Cortex of kidney (tissue), 1 donor: Measurements from ENCODE around the gene COL27A1.

Source experiments
- DNase-seq: peaks from one replicate; lab custom pipeline; 2025; lab: John Stamatoyannopoulos, UW

The COL27A1 gene

DNA sequence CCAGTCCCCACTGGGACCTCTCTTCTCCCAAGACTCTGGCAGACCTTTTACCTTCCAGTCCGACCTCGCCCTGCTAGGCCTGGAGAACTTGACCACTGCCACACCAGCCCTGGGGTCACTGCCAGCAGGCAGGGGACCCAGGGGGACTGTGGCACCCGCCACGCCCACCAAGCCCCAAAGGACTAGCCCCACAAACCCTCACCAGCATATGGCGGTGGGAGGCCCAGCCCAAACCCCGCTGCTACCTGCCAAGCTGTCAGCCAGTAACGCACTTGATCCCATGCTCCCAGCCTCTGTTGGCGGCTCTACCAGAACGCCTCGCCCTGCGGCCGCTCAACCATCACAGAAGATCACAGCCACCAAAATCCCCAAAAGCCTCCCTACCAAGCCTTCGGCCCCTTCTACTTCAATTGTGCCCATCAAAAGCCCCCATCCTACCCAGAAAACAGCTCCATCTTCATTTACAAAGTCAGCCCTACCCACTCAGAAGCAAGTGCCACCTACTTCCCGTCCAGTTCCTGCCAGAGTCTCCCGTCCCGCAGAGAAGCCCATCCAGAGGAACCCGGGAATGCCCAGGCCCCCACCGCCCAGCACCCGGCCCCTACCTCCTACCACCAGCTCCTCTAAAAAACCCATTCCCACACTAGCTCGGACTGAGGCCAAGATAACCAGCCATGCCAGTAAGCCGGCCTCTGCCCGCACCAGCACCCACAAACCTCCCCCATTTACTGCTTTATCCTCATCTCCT is 13.1 kb downstream of the COL27A1 start:
- DNase-seq = no peak

DNA sequence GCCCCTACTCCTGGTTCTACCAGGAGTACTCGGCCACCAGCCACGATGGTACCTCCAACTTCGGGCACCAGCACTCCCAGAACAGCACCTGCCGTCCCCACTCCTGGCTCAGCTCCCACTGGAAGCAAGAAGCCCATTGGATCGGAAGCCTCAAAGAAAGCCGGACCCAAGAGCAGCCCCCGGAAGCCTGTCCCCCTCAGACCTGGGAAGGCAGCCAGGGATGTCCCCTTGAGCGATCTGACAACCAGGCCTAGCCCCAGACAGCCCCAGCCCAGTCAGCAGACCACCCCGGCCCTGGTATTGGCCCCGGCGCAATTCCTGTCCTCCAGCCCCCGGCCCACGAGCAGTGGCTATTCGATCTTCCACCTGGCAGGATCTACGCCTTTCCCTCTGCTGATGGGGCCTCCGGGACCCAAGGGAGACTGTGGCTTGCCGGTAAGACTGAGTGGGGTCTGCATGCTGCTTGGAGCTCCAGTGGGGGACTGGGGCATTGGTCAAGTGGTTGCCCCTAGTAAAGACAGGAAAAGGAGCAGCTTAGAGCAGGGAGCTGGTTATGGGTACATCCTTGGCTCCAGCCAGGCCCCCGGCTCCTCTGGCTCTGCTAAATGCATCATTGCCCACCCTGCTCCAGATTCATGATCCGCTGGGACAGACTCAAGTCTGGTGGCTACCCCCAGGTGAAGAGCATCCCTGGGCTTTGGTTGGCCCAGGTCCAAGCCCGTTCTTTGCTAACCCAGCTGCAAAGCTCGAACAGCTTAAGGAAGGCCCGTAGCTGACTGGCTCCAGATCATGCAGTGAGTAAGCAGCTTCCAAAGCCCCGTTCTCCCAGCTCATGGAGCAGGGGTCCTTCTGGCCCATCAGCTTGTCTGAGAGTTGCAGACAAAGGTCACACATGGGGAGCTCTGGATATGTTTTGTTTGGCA is 14.0 kb downstream of the COL27A1 start:
- no peak for DNase-seq

DNA sequence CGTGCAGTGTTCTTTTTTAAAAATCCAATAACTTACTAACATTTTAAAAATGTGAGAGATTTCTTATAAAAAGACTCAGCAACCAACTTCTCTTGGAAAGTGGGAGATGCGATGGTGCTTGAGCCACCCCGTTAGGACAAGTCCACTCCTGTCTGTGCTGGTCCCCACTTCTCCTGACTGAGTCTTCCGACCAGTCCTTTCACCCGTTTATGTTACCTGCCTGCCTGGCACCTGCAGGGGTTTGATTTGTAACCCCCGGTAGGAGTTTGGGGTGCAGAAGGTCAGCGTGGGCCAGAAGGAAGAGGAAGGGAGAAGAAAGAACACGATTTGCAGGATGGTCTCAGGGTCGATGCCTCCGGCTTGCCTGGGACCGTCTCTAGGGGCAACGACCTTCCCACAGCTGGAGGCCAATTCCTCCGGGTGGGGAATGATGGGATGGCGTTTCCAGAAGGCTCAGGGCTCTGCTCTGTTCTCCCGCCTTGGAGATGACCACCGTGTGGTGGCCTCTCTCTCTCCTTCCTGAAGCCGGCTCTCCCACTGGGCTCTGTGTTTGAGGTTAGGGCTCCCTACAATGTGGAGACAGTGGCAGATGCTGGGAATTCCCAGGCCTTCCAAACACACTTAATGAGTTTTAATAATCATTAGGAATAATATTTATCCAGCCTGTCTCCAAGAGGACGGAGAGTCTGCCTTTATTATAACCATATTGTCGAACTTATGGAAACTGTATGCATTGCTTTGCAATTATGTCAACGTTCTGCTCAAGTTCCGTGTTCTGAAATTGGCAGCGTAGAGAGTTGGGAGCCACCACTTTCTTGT is 14.8 kb downstream of the COL27A1 start:
- no peak for DNase-seq

DNA sequence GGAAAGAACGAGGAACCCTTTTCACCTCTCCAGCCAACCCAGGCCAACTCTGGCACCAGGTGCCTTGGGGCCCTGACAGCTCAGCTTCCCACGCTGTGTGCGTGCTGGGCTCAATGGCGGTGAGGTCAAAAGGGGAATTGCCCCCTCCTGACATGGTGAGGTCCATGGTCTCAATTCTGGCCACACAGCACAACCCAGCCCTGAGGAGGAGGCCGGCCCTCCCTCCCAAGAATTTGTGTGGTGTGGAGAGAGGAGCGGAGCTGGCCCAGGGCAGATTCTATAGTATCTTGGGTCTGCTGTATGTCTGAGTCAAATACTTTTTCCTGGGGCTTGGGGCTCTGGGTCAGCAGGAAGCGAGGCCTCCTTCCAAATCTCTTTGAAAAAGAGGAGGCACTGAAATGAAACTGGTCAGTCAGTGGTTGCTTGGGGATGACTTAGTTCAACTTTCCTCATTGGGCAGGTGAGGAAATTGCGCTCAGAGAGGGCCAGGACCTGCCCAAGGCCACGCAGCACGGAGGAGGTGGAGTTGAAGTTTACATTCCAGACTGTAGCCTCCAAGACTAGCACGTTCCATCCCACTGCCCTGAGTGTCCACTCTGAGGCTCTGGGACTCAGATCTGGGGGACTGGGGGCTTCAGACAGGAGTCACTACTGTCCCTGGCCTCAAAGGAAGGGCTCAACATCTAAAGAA is 15.6 kb downstream of the COL27A1 start:
- no peak for DNase-seq

DNA sequence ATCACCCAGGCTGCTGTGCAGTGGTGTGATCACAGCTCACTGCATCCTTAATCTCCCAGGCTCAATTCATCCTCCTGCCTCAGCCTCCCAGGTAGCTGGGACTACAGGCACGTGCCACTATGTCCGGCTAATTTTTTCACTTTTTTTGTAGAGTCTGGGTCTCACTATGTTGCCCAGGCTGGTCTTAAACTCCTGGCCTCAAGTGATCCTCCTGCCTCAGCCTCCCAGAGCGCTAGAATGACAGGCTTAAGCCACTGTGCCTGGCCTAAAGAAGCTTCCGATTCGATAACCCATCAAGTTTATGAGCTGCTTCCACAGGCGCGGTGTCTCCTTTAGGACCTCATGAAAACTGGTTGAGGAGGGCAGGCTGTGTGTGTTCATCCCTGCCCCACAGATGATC is 16.2 kb downstream of the COL27A1 start:
- DNase-seq = no peak

DNA sequence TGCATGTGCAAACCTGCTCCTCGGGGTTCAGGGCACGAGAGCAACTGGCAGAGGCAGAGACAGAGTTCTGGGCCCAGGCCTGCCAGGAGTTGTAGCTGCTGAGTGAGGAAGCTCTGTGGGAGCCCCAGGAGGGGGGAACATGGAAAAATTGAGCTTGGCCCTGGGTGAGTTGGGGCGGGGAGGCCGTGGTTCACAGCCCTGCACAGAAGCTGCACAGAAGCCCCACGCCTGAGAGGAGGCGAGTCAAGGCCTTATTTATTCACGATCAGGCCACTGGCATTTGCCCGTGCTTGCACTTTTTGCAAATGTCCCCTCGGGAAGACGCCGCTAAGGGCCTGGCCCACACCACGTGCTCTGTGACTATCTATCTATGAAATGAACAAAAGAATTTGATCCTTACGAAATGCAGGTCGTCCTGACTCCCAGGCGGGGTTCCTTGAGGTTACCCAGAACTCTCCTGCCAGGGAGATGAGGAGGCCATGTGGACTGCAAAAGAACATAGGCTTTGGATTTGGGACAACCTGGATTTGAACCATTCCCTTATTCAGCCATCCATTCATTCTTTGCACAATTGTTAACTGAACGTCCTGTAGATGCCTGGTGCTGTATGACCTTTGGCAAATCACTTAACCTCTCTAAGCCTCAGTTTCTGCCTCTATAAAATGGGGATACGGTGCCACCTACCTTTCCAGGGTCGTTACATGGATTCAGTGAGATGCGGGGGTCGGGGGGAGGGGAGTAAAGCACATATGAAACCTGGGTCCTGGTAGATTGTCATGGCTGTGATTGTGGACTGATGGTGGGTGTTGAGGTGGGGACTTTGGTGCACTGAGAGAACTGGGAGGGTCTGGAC is 17.9 kb downstream of the COL27A1 start:
- DNase-seq = no peak

DNA sequence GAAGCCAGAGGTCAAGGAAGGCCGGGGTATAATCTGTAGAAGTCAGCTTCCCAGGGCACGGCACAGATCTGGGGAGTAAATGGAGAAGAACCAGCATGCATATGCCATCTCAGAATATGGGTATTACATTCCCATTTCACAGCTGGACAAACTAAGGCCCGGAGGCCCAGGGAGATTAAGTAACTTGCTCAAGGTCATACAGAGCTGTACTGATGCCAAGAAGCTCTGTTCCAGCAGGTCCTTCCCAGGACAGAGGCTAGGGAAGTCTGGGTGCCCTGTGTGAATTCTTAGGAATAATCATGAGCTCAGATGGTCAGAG is 19.2 kb downstream of the COL27A1 start:
- no peak for DNase-seq

DNA sequence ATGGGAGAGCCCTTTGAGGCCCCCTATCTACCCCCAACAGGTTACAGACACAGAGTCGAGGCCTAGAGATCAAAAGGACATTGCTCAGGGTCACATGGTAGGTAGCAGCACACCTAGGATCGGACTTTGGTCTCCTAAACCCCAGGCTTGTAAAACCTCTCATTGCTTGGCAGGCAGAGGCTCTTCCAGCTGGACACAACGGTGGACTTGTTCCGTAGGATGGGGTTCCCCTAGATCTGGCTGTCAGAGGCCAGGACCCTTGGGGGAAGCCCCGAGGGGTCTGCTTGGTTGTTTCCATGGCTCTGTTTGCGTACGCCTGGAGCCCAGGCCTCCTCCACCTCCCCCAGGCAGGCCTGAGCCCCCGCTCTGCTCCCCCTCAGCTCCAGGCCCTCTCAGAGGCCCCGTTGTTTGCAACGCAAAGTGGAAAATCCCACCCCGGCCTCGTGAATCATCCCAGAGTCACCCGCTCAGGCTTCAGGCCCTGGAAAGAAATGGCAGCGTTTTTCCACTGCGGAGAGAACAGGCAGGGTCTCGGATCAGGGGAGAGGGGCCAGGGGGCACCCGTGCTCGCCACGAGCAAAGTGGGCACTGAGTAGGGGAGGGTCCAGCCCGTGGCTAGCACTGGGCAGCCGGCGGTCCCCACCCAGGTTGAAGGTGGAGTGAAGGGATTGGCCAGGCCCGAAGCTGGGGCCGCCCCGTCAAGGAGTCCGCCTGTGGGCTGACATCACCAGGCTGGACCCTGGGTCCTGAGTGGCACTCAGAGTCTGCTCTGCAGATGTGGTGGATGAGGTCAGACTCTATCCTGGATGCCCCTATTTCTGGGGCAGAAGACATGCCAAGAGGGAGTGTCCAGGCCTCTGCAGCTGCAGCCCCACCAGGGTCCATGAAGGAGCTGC is 19.8 kb downstream of the COL27A1 start:
- DNase-seq = no peak

DNA sequence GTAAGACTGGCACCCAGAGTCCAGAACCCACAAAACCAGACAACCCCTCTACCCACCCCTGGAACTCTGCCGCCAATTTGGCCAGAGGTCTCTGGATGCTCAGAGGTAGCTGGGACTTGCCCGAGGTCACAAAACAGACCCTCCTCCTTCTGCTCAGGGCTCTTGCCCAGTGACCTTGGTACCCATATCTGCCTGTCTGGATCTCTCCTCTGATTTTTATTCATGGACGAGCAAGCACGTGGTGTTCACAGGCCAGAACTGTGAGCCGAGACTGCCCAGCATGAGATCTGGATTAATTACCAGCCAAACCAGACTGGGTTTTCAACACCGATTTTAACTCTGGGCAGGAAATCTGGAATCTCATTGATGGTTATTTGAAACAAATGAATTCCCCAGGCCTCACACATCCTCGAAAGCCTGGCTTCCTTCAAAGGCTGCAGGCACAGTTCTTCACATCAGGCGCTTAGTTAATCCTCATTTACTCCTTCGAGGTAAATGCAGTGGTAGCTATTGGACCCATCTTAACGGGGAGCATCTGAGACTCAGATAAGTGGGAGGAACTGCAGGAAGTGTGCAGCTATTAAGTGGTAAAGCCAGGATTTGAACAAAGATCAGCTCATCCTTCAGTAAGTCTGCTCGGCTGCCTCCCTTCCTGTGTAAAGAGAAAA is 21.4 kb downstream of the COL27A1 start:
- no peak for DNase-seq

DNA sequence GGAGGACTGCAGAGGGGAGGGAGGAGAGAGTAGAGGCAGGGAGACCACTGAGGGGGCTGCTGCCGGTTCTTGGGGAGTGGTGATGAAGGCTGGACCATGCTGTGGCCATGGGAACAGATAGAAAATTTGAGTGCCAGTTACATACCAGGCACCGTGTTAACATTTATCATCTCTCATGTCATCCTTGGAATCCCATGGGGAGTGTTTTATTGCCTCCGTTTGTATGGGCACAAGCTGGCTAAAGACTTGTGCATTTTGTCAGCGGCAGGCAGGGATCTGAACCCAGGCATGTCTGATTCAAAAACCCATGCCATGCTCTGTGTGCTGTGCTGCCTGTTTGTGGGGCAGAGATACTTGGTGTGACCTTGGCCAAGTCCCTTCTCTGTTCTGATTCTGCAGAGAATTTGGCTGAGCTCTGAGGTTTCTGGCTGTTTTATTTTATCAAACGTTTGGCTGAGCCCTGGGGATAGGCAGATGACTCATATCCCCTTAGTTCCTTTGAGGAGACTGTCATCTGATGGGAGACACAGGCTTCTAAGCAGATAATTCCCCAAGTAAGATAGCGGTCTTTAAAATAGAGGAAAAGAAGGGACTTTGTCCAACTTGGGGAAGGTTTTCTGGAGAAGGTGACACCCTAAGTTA is 22.2 kb downstream of the COL27A1 start:
- no peak for DNase-seq

DNA sequence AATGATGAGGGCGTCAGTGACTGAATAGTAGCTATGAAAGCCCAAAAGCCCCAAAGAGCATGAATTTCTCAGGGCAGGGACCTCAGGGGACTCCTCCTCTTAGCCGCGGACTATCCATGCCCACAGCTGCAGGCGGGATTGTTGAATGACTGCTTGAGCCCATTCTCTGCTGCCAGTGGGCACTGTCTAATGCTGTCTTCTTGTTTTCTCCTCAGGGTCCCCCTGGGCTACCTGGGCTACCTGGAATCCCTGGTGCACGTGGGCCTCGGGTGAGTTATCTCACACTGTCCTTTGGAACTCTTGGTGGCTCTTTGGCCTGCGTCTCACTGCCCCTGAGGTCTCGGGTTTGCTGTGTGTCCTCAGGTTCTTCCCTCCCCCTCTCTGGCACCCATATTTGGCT is 22.7 kb downstream of the COL27A1 start:
- DNase-seq = no peak

DNA sequence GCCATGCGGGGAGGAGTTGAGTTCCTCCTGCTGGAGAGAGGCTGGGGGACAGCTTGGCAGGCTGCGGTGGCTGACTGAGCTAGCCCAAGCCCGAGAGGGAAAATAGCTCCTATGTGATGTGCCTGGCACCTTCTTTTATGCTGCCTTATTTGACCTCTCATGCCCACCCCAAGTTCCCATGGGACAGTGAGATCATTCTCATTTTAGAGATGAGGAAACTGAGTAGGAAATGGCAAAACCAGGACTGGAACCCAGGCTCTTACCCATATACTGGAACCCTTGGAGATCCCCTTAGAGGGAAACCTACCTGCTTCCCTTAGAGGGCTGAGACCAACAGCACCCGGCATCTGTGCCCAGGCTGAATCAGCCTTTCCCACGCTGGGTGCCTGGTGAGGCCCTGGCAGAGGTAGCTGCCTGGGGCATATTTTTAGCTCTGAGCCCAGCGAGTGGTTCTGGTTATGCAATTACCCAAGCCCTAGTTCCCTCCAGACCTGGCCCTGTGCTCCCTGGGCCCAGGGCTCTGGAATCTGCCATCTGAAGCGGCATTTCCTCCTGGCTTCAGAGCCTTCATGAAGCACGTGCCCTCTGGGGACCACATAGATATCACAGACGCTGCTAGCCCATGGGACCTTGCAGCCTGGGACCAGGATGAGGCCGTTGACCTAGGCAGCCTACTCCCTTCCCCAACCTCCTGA is 23.6 kb downstream of the COL27A1 start:
- DNase-seq = no peak

DNA sequence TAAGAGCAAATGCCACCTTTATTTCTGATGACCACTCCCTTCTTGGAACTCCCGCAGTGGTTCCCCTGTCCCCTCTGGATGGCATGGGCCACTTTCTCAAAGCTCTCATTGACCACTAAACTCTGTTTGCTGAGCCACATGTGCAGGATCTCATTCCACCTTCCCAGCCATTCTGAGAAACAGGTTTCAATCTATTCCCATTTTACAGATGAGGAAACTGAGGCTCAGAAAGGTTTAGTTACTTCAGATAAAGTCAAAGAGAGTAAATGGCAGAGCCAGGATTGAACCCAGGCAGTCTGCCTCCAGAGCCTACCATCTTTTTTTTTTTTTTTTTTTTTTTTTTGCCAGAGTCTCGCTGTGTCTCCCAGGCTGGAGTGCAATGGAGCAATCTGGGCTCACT is 24.2 kb downstream of the COL27A1 start:
- no peak for DNase-seq

DNA sequence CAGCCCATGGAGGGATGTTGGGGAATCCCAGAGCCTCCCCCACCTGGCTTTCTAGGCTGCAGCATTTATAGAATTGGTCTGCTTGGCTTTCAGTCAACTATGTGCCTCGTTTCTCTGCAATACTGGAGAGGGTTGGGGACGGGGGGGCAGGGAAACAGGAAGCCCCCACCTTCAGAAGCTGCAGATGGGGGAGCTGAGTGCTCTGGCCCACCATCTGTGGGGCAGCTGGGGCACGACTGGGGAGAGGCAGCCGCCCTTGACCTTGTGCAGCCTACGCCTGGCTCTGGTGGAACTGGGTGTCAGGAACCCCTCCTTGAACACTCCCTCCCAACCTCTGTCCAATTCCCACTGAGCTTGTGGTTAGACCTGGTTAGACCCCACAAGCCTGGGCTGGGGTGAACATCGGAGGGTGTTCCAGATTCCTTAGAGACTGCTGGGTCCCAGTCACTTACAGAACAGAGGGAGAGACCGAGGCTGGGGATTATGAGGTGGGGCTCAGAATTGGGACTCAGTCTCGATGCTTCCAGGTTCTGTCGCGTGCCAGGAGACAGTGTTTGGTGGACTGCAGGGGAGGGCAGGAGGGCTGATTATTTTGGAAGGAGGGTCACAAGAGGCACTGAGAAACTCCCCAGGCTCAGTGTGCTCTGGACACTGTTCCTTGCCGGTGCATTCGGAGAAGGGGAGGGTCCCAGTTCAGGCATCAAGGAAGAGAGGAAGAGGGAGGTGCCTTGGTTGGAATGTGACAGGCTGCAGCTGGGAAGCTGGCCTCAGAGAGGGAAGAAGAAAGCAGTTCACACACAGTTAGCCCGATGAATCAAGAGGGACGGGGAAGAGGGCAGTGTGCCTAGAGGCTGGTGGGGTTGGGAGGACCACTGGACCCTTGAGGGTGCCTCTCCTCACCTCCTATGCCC is 25.6 kb downstream of the COL27A1 start:
- DNase-seq = no peak

DNA sequence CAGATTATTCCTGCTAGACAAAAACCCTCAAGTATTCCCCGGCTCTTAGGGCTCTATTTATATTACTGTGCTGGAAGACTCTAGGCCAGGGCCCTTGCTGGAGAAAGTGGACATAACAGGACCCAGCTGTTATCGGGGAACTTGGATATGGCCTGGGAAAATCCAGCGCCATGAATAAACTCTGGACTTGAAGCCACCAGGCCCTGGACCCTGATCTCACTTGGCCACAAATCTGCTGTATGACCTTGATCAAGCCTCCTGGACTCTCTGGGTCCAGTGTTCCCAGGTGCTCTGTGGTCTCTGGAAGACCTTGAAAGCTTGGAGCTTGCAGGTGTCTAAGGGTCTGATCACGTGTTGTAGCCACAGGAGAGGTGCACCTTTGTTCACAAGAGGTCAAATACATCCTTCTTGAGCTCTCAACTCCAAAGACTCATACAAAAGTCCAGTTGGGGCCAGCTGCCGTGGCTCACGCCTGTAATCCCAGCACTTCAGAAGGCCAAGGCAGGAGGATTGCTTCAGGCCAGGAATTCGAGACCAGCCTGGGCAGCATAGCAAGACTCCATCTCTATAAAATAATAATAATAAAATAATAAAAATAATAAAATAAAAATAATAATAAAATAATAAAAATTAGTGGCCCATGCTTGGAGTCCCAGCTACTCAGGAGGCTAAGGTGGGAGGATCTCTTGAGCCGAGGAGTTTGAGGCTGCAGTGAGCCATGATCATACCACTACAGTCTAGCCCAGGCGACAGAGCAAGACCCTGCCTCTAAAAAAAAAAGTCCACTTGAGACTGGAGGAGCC is 26.5 kb downstream of the COL27A1 start:
- DNase-seq = no peak

DNA sequence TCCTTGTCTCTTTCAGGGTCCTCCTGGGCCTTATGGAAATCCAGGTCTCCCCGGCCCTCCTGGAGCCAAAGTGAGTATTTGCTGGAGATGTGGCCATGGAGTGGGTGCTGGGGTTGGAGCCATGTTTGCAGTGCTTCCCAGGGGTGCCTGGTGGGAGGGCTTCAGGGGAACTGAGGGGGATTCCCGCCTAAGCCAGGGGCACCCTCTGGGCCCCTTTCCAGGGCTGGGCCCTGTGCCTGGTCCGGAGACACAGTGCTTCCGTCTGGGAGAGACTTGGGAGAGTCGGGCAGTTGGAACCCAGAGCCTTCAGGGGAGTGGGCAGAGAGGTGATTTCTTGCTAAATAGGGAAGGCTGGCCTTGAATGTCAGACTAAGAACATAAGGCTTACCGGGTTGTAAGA is 27.7 kb downstream of the COL27A1 start:
- no peak for DNase-seq
